Measurements from ENCODE around the gene MAGI2. TPM values are rescaled to one million over a fixed set of nuclear protein-coding genes. Genes with fewer than 3 reads are reported as not detected.
"Not testable (repeated sequence)": the region's sequence is repeated elsewhere in the genome, so short reads cannot be mapped to it uniquely, and the experiment has no call there.

Gene MAGI2
- polyA plus RNA-seq, 1 donor = 37.2 TPM

DNA sequence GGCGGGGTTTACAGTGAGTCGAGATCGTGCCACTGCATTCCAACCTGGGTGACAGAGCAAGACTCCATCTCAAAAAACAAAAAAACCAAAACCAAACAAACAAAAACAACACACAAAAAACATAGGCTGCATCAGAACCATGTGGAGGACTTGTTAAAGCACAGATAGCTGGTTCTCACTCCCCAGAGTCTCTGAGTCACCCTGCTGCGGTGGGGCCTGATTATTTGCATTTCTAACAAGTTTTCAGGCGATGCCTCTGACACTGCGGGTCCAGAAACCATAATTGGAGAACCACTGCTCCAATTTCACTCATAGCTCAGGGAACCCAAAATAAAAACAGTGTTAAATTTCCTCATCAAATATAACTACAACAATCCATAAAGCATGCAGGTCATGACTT, 816.7 kb downstream of the MAGI2 start:
- DNase-seq = no peak

DNA sequence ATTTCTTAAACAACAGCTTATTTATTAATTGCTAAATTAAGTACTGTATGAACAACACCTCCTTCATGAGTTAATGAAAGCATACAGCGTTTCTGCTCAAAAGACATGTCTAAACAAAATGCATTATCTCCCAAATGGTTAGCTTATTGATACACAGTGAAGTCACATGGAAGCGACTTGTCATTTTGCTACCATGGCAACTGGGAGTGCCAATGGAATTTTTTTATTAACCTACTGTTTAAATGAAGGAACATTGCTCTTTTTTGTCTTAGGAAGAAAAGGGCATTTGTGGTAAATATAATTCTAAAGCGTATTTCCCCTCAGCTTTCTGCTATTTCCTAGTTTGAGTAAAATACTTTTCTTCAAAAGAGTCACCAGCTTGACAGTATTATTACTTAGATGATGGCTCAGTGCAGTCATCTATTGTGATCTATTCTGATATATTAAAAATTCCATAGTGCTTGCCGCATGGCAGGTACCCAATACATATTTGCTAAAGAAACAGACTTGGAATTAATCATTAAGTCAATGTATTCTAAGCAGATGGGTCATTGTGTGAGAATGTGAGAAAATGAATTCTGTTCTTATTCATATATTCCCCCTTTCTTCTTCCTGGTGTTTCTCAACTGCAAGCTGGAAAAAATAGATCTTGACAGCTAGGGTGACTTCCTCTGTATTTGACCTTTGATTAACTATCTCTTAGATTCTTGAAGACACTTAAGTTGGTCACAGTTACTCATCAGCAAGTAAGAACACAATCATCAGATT, 818.3 kb downstream of the MAGI2 start:
- no peak for DNase-seq

DNA sequence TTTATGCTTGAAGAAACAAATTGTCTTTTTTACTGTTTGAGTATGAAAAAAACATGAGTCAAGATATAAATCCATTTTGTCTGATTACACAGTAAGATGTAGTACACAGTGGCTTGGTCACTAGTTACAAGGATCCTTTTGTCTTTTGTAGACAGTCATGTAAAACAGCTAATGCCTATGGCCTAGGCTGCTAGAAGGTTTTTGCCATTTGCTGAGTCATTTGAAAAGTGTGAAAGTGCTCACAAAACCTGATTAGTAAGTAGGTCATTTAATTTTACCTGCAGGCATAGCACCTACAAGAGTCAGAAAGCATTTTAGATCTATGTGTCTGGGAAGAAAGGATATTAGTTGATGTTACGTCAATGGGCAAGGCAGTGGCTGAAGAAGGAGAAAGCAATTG, 819.4 kb downstream of the MAGI2 start:
- DNase-seq = no peak

DNA sequence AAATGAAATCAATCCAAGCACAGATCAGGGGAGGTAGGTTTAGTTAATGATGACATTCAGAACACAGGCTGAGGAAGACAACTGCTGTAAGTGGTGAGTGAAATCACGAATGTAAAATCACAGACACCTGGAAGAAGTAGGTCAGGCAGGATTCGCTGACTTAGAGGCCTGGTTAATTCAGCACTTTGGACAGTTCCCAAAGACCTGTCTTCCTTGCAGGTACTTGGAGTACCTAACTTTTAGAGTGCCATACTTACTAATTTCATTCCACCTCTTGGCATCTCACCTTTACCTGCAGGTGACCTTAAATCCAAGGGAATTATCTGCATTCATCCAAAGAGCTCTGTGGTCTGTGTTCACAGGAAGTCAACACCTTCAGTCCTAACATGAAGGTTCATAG, 832.5 kb downstream of the MAGI2 start:
- peak; percentile 39 for DNase-seq

DNA sequence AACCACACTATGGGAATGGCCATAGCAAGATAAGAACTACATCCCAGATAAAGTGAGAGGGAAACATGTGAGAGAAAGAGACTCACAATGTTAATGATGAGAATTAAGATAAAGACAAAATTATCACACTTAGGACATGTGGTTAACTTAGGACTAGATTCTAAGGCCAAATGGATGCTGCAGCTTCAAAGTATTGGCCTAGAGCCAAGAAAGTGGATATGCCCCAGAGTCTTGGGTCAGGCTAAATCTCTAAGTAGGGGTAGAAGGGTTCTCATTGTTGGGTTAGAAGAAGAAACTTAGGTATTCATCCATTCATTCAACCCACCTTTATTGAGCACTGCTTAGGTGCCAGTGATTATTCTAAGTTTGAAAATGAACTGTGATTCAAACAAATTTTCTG, 836.9 kb downstream of the MAGI2 start:
- DNase-seq = no peak

DNA sequence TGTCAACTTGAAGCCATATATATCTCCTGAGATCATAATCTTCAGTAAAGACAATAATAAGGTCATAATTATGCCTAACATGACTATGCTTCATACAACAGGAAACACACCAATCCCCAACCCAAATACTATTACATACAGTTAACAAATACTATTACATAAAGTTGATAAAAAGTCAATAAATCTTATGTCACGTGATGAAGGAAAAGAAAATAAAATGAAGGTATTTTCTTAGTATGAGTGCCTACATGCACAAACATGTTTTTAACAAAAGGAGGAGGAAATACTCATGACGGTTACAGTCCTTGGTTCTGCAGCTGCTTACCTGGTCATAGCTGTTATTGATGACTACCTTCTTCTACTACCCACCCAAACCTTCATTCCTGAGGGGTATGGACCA, 844.2 kb downstream of the MAGI2 start:
- no peak for DNase-seq

DNA sequence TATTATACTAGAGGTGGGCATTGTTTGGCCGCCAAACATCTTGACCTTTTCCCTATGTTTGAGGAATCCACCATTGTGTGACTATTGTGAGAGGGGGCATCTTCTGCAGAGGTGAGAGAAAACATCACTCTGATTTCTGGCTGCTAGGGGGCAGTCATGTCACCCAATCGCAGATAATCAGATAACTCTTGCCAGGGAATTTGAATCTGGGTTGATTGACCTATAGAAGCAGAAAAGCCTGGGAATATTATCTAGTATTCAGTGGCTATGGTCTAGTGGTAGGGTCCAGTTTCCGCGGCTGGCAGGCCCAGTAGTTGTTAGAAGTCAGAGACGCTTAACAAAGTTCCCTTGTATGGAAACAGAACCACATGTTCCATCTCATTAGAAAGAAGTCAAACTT, 846.4 kb downstream of the MAGI2 start:
- no peak for DNase-seq

DNA sequence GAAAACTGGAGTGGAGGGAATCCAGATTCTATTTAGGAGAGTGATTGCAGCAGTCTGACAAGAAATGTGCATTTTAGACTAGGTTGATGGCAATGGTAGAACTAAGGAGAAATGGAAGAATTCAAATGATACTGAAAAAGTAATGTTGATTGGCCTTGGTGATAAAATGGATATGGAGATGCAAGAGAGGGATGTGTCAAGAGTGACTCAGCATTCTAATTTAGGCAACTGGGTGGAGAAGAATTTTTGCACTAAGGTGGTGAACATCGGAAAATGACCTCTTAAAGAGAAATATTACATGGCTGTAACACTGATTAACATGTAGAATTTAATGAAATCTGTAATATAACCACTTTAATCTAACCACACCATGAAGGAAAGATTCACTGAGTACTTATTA, 848.3 kb downstream of the MAGI2 start:
- DNase-seq = no peak

DNA sequence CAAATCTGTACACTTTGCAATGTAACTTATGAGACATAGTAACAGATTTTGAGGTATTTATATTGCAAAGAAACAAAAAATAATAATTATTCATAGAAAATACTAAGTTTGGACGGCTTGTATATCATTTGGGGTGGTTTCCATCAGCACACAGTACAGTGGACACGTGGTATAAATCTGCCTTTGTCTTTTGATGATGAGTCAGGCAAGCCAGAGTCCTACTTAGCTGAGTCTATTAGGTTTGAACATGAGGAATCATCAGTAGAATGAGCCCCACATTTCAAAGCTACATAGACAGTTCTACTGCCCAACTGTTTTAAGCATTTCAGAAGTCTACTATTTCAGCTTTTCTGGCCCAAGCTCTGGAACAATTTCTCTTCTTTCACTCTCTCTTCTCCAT, 851.7 kb downstream of the MAGI2 start:
- DNase-seq = no peak

DNA sequence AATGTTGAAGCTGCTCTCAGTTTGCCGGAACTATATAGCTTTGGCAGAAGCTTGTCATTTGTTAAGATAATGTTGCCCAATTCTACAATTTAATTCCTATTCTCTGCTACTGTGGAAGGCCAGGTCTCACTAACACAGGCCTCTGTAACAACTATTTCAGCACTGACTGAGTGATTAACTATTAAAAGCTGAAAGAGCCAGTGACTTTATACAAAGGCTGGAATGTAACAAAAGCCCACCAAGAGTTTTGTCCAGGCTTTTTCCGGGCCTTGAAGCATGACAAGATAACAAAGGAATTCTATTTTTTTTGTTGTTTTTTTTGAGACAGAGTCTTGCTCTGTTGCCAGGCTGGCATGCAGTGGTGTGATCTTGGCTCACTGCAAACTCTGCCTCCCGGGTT, 859.3 kb downstream of the MAGI2 start:
- no peak for DNase-seq

DNA sequence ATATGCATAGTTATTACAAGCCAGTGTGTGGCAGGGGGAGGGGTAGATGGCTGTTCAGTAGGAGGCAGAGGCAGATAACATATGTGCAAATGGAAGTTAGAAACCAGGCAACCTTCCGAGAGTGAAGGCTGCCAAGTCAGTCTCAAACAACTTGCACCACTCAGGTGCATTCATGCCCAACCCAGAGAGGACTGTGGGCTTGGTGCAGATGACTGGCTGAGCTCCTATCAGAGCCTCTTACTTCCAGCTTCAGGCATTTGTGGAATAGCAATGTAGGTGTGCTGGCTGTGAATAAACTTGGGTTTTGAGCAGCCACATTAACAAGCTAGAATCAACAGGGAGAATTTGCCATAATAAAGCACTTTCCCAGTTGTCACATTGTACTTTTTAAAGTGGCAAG, 865.1 kb downstream of the MAGI2 start:
- no peak for DNase-seq

DNA sequence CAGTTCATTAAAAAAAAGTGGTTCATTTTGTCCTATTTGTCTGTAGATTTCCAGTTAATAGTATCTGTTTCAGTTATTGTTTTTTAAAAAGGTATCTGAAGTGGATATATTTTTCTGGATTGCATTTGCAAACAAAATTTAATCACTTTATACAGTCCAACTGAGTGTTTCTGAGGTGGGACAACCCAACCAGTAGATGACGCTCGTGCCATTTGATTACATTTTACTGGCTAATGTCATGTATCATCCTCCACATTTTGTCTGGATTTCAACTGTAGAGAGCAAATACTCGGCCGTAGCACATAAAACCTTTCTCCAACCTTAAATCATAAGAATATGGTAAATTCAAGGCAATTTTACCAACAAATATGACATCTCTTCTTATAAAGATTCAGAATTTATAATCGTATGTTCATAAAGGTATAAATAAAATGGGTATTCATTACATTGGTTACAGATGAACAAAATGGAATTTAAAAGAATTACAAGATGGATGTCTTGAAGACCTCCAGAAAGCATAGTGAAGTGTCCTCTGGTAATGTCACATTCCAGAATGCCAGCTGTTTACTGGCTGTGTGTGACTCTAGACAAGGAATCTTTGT, 865.9 kb downstream of the MAGI2 start:
- no peak for DNase-seq

DNA sequence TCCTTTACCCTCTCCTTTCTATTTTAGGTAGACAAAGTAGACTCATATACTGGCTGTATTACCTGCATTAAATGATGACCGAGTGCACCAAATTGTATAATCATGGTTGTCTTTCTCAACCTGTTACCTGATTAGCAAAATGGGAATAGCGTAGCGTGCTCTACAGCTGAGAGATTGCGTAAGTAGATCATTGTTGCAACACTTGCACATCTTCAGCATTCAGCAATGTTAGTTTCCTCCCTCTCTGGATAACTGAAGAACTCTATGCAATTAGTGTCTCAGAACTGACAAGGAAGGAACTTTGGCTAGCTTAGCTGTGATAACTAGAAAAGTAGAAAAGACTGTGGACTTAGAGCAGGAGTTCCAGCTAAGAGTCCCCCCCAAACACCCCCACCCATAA, 867.5 kb downstream of the MAGI2 start:
- no peak for DNase-seq

DNA sequence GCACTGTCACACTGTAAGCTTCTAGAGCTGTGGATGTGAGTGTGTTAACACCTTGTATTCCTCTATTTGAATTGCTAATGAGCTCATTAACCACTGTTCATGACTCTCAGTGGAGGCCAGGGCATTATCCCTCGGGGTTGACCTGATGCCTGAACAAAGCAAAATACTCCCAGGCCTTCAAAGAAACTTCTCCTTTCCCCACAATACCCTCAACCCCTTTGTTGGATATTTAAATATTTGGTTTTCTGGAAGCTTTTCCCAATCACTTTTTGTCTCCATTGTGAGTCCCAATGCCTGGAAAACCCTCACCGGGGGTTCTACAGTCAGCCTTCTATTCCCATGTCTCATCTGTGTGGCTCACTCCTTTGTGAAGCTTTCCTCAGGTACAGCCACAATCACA, 874.8 kb downstream of the MAGI2 start:
- no peak for DNase-seq

DNA sequence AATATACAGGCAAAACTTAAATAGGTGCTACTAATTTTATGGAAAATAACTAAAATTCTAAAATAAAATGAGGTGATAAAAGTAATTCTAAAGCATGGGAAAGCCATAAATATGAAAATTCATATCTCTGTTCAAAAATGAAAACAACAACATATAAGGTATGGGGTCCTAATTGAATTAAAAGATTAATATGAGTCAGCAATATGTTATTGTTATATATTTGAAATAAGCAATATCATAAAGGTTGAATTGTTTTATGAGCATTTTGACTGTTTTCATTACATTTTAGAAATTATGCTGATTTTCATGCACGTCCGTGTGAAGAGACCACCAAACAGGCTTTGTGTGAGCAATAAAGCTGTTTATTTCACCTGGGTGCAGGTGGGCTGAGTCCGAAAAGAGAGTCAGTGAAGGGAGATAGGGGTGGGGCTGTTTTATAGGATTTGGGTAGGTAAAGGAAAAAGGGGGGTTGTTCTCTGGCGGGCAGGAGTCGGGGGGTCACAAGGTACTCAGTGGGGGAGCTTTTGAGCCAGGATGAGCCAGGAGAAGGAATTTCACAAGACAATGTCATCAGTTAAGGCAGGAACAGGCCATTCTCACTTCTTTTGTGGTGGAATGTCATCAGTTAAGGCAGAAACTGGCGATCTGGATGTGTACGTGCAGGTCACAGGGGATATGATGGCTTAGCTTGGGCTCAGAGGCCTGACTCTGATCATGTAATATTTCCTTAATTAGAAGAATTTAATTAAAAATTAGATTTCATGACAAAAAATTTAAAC, 876.1 kb downstream of the MAGI2 start:
- not testable (repeated sequence) for DNase-seq

DNA sequence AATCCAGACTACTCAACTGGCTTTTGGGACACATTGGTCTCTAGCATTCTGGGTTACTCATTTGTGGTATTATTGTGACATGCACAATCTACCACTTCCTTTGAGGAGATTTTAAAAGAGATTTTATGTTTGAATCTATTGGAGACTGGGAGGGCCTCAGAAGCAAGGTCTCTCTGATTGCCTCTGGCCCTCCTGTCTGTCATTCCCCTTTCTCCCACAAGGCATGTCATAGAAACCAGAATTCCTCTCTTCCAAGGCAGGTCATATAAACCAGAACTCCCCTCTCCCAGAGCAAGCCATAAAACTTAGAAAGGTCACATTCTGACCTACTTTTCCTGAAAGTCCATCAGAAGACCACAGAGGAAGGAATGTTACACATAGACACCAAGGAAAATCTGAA, 877.2 kb downstream of the MAGI2 start:
- DNase-seq = no peak

DNA sequence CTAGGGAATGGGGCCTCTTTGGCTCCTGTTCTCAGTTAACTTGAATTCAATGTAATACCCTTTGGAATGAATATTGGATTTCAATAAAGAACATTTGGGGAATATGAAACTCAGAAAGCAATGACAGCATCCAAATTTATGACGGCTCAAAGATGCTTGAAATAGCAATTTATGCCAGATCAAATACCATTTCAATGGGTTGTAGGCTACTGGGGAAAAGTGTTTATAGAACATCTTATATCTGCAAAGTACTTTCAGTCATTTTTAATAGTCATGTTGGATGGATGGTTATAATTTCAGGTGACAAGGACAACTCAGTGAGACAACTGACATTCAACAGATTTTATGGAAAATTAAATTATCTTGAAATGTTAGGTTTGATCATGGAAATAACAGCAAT, 882.2 kb downstream of the MAGI2 start:
- DNase-seq = no peak

DNA sequence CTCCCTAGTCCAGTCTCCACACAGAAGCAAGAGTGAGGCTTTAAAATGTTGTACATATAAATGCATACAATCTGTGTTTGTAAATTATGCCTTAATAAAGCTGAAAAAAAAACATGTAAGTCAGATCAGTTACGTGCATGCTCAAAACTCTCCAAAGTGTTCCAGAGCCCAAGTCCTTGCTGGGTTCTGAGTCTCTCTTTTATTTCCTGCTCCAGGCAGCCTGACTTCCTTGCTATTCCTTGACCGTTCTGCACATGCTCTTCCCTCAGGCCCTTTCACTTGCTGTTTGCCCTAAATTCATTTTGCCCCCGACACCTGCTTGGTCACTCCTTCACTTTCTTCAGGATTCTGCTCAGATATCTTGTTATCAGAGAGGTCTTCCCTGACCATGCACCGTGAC, 884.8 kb downstream of the MAGI2 start:
- no peak for DNase-seq

DNA sequence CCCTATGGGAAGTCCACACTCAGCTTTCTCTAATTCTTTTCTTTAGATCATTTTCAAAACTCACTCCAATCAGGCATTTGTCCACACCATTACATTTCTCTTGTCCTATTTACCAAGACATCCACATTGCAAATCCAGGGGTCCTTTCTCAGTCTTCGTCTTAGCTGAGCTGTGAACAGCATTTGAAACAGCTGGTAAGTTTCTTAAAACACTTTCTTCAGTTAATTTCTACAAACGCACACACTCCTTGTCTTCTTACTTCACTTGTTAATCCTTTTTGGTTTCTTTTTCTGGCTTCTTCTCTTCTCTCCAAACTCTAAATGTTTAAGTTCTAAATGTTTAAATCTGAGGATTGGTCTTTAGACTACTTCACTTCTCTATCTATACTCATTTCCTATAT, 885.6 kb downstream of the MAGI2 start:
- no peak for DNase-seq

DNA sequence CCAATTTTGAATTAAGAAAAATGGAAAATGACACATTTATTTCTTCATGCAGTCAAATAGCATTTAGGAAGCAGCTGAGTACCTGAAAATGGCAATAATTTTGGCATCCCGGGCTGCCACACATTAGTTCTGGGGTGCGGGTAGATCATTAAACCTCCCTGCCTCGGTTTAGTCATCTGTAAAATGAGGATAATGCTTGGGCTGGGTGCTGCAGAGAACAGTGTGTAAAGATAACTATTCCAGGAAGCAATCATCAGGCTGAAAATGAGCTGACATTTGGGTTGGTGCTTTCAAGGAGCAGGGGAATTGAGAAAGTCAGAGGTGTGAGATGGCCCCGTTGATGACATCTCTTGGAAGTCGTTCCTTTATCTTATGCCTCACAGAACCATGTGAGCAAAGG, 887.7 kb downstream of the MAGI2 start:
- DNase-seq = no peak

DNA sequence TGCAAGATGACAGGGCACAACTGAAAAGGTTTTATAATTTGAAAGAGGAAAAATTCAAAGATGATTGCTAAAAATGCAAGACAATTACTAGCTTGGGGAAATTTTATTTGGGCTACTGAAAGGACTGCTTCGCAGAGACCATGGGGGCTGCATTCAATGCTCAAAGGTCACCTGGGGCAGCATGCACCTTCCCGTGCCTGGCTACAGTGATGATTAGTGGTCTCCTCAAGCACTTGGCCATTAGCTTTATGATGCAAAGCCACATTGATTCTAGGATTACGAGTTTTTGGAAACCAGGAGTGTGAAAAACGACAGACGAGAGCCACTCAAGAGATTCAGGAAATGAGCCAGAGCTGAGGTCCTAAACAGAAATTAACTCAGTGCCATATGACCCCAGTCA, 890.3 kb downstream of the MAGI2 start:
- DNase-seq = peak; percentile 10

DNA sequence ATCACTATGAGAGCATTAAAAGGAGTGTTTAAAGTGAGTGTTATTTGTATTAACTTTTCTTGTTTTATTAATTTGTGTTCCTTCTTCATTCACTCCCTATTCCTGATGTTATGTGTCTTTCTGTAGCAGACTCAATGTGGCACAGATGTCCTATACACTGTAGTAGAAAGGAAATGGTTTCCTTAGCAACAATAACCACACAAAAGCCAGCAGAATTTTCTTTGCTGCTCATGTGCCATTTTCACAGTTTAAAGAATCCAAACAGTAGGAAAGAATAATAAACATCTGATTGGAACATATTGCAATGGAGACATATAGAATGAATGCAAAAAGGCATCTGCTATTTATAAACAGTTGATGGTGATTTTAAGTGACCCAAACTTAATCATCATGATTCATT, 891.3 kb downstream of the MAGI2 start:
- DNase-seq = no peak

DNA sequence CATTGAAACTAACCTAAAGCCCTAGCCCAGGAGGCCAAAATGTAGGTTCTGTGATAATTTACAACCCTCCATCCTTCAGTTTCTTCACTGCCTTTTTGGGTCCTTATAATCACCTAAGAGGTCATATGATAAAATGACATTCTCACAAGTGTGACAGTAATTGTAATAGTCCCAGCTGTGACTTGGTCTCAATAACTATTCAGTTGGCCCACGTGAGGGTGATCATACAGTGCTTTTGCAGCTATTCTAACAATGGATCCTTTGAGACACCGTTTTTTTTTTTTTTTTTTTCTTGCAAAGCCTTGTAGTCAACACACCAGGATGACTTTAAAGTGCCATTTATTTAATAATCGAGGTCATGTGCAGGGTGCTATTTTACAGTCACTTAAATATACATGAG, 894.9 kb downstream of the MAGI2 start:
- no peak for DNase-seq

DNA sequence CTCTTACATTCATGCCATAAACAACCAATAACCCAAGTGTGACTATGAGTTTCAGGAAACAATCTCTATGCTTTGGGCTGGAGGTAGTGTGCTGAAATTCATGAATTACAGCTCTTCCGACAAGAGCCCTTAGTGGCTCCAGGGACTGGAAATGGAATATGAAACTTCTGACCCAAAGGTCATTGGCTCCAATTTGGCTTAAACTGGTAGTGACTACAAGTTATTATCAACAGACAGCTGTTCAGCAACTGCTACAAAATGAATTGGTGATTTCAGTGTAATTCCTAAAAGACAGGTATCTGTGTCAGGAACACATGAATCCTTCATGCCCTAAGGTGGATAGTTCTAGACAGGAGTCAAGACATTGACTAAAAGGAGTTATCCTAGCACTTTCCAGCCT, 909.5 kb downstream of the MAGI2 start:
- DNase-seq = no peak

Data from left kidney (tissue), 2 donors.